GM15510 (cell line): ENCODE data around the gene DMXL1.

Experiments used
- POLR2A ChIP-seq: IDR thresholded peaks from 3 replicates; pipeline ENCODE4 v1.6.1; 2011; ENCODE audit warnings: borderline replicate concordance; ENCODE audit not compliant: insufficient read length; ENCODE audit errors: extremely low read depth

Gene DMXL1

GRCh38 chr5:119279093-119279492 is 208.2 kb downstream of the DMXL1 start:
- no peak for TF ChIP-seq POLR2A

- TF ChIP-seq POLR2A = no peak
Observed at GRCh38 chr5:119280380-119280779, 209.5 kb downstream of the DMXL1 start.

- TF ChIP-seq POLR2A = no peak
Observed at GRCh38 chr5:119282628-119283027, 211.7 kb downstream of the DMXL1 start.

GRCh38 chr5:119284031-119284430 is 213.1 kb downstream of the DMXL1 start:
- TF ChIP-seq POLR2A = no peak

- TF ChIP-seq POLR2A = no peak
Observed at GRCh38 chr5:119285070-119285916, 214.4 kb downstream of the DMXL1 start.

- TF ChIP-seq POLR2A = no peak
Observed at GRCh38 chr5:119286511-119287488, 215.9 kb downstream of the DMXL1 start.

GRCh38 chr5:119287547-119288111 is 216.7 kb downstream of the DMXL1 start:
- TF ChIP-seq POLR2A = no peak

GRCh38 chr5:119288379-119289033 is 217.6 kb downstream of the DMXL1 start:
- TF ChIP-seq POLR2A = no peak

- no peak for TF ChIP-seq POLR2A
Observed at GRCh38 chr5:119289438-119290044, 218.7 kb downstream of the DMXL1 start.

GRCh38 chr5:119290161-119290569 is 219.3 kb downstream of the DMXL1 start:
- no peak for TF ChIP-seq POLR2A

GRCh38 chr5:119290607-119291006 is 219.7 kb downstream of the DMXL1 start:
- TF ChIP-seq POLR2A = no peak

- TF ChIP-seq POLR2A = no peak
Observed at GRCh38 chr5:119291056-119291455, 220.2 kb downstream of the DMXL1 start.

- no peak for TF ChIP-seq POLR2A
Observed at GRCh38 chr5:119291877-119292276, 221.0 kb downstream of the DMXL1 start.
